ENCODE results near the gene MAF.
A peak's percentile ranks its signal among the peaks of the same experiment; 100 is the strongest.

Gene MAF

DNA sequence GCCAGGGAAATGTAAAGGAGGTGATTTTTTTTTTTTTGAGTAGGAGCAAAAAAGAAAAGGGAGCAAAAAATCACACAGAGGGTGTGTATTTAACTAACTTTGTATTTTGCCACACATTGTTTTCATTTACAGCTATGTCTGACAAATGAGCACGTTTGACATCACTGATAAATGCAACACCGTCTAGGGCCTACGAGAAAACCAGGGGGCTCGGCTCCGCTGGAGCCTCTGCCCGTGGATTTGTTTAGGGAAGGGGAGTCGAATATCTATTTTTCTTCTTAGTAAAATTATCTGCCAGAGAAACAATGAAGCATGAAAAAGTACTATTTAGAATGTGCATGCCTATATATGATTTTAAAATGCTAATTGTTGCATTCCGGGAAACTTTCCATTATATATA is 6.8 kb downstream of the MAF start:
- Histone ChIP-seq H3K27me3 (ENCODE audit: low read depth) (no peaks in the 10 kb centered on the region), H3K9me3 (no peaks in the 10 kb centered on the region), H3K36me3 (replicated peaks) (no peaks in the 10 kb centered on the region), H3K4me1 (peaks cover 30% of the 10 kb centered on the region), H3K4me3 (no peak overlapping the region)
- no peak for DNase-seq (ENCODE audit: low spot score in 2 of 2)
- in situ Hi-C loops (cut with MboI; ENCODE audit: low sequenced_read_pairs): no loop called here

DNA sequence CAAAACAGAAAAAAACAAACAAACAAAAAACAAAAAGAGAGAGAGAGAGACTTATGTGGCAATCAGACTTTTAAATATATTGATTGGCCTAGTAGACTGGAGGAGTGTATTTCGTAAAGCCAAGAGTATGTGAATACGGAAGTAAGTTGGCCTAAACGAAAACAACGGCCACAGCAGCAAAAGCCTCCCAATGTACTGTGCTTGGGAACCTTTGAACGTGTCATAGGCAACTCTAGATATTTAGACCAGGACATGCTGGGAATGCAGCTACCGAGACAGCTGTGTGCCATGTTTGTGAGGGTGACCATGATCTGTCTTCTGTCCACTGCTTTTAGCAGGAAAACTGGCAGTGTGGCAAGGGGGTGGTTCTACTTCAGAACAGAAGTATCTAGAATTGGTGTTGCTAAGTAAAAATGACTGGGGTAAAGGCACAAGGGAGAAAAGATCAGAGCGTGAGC is 7.4 kb downstream of the MAF start:
- Histone ChIP-seq H3K36me3 (replicated peaks) (no peaks in the 10 kb centered on the region), H3K9me3 (no peaks in the 10 kb centered on the region), H3K4me3 (no peak overlapping the region), H3K4me1 (peaks cover 30% of the 10 kb centered on the region), H3K27me3 (ENCODE audit: low read depth) (no peaks in the 10 kb centered on the region)
- in situ Hi-C loops (cut with MboI; ENCODE audit: low sequenced_read_pairs): no loop called here
- DNase-seq (ENCODE audit: low spot score in 2 of 2): no peak

DNA sequence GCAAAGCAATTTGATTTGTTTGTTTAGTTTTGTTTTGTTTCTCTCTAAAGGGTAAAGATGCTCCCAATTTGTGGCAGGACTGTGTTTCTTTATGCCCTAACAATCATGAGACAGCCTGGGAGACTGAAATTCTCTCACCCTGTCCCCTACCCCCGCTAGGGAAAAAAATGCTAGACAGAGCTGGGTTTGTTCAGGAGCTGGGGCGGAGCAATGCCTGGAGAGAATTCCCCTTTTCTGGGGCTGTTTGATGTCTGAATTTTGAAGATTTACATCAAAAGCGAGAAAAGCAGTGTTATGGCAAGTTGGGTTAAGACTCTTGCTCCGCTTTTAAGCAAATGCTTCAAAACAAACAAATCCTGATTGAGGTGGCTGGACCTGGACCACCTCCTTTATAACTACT is 8.4 kb downstream of the MAF start:
- Histone ChIP-seq H3K4me3 (no peak overlapping the region), H3K36me3 (replicated peaks) (no peaks in the 10 kb centered on the region), H3K4me1 (peaks cover 32% of the 10 kb centered on the region), H3K27me3 (ENCODE audit: low read depth) (no peaks in the 10 kb centered on the region), H3K9me3 (no peaks in the 10 kb centered on the region)
- no peak for DNase-seq (ENCODE audit: low spot score in 2 of 2)
- in situ Hi-C loops (cut with MboI; ENCODE audit: low sequenced_read_pairs): no loop called here

GRCh38 chr16:79589601-79590102 is 10.9 kb downstream of the MAF start:
- DNase-seq (ENCODE audit: low spot score in 2 of 2): no peak
- Histone ChIP-seq H3K4me1 (peaks cover 12% of the 10 kb centered on the region), H3K9me3 (no peaks in the 10 kb centered on the region), H3K36me3 (replicated peaks) (no peaks in the 10 kb centered on the region), H3K27me3 (ENCODE audit: low read depth) (peaks cover 12% of the 10 kb centered on the region), H3K4me3 (no peak overlapping the region)
- in situ Hi-C loops (cut with MboI; ENCODE audit: low sequenced_read_pairs): no loop called here

DNA sequence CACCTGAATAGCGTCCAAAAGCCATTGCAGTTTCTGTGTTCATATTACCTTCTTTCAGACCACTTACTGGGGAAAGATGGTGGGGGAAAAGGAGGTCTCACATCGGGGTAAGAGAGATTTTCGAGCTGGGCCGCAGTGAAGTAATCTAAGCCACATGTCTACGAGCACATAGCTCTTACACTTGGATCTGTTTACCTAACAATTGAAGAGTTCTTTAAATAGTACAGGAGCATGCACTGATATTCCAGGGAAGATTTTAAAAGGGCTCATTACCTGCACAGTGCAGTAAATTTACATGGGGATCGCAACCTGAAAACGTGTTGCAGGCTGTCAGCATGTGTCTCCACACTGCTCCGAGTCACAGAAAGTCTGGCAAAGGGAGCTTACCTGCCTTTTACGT is 12.6 kb downstream of the MAF start:
- H3K4me1 ChIP-seq: peaks cover 11% of the 10 kb centered on the region
- in situ Hi-C loops (cut with MboI; ENCODE audit: low sequenced_read_pairs): no loop called here

DNA sequence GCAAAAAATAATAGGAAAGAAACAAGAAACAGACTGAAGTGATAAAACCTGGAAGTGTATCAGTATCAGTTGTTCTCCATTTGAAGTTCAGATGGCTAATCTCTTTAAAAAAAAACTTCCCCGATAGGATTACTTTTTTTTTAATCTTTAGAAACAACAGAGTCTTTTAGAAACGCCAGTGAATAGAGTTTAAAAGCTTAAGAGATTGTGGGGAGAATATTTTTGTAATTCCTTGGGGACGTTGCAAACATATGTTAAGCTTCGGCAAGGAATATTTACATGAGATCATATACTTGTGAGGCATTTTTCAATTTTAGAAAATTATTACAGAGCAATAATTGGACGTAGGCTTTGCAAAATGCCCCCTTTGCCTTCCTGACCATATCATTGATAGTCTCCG is 13.2 kb downstream of the MAF start:
- in situ Hi-C loops (cut with MboI; ENCODE audit: low sequenced_read_pairs): no loop called here
- H3K27me3 ChIP-seq (ENCODE audit: low read depth): peaks cover 13% of the 10 kb centered on the region
- peaks cover 11% of the 10 kb centered on the region for H3K4me1 ChIP-seq
- H3K36me3 ChIP-seq (replicated peaks): no peaks in the 10 kb centered on the region
- no peaks in the 10 kb centered on the region for H3K9me3 ChIP-seq
- H3K4me3 ChIP-seq: no peak overlapping the region
- DNase-seq (ENCODE audit: low spot score in 2 of 2): peak in 1 of 2 experiments; percentile 59

More for the DNA sequence above, 12.6 kb downstream of the MAF start:
- Histone ChIP-seq H3K9me3 (no peaks in the 10 kb centered on the region), H3K27me3 (ENCODE audit: low read depth) (peaks cover 12% of the 10 kb centered on the region), H3K36me3 (replicated peaks) (no peaks in the 10 kb centered on the region), H3K4me3 (no peak overlapping the region)
- no peak for DNase-seq (ENCODE audit: low spot score in 2 of 2)

DNA sequence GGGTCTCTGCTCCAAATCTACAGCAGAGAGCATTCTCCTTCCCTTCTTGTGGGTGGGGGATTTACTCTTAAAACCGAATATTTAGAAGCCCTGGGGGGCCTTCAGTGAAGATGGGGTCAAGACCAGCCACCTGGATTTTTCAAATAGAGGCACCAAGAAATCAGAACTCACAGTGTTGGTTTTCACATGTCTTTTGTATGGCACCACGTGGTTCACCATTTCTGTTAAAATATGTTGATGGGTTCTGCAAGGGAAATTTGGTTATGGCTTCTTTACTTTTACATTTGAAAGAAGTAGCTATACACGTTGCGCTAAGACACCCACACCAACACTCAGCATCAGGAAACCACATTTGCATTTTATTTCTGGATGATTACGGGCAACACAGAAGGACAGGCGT is 17.7 kb downstream of the MAF start:
- H3K9me3 ChIP-seq: no peaks in the 10 kb centered on the region
- peaks cover 31% of the 10 kb centered on the region for H3K27me3 ChIP-seq (ENCODE audit: low read depth)
- H3K4me3 ChIP-seq: no peak overlapping the region
- no peaks in the 10 kb centered on the region for H3K36me3 ChIP-seq (replicated peaks)
- in situ Hi-C loops (cut with MboI; ENCODE audit: low sequenced_read_pairs): no loop called here
- no peak for DNase-seq (ENCODE audit: low spot score in 2 of 2)
- peaks cover 11% of the 10 kb centered on the region for H3K4me1 ChIP-seq

DNA sequence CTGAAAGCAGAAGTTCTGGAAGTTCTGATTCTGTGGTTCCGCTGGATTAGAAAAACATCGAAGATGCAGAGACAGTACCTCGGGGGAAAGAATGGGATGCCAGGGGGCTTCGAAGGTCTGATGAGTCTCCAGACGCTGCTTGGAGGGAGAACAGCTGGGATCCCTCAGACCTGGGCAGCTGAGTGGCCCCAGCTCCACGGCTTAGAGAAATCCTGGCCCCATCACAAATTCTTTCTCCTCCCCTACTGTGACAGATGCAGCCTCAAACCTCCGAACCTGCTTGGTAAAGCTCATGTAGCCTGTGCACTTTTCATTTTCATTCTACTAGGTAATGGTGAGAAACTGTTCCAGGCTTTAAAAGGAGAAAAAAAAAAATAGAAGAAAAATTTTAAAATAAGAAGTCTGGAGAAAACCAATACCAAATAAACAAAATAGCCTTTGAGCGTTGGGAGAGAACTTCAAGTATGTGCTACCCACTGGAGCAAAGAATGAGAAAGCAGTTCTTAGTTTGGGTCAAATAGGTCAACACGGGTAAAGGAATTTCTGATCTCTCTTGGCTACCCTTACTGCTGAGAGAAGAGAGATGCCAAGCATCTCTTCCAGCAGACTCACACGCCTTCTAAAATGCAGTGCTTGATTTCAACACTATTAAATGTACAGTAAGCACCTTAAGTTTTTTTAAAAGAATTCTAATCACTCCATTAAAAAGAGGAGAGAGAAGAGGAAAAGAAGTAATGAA is 19.9 kb downstream of the MAF start:
- no peaks in the 10 kb centered on the region for H3K9me3 ChIP-seq
- H3K27me3 ChIP-seq (ENCODE audit: low read depth): peaks cover 35% of the 10 kb centered on the region
- H3K4me3 ChIP-seq: no peak overlapping the region
- no peaks in the 10 kb centered on the region for H3K36me3 ChIP-seq (replicated peaks)
- H3K4me1 ChIP-seq: no peaks in the 10 kb centered on the region; the same call in 1 of the 2 replicates
- in situ Hi-C loops (cut with MboI; ENCODE audit: low sequenced_read_pairs): no loop called here
- no peak for DNase-seq (ENCODE audit: low spot score in 2 of 2)

GRCh38 chr16:79576602-79577001 is 23.9 kb downstream of the MAF start:
- Histone ChIP-seq H3K4me1 (peaks cover 5% of the 10 kb centered on the region; the same call in 1 of the 2 replicates), H3K9me3 (no peaks in the 10 kb centered on the region), H3K4me3 (no peak overlapping the region), H3K36me3 (replicated peaks) (no peaks in the 10 kb centered on the region), H3K27me3 (ENCODE audit: low read depth) (peaks cover 54% of the 10 kb centered on the region)
- DNase-seq (ENCODE audit: low spot score in 2 of 2): no peak
- in situ Hi-C loops (cut with MboI; ENCODE audit: low sequenced_read_pairs): no loop called here

DNA sequence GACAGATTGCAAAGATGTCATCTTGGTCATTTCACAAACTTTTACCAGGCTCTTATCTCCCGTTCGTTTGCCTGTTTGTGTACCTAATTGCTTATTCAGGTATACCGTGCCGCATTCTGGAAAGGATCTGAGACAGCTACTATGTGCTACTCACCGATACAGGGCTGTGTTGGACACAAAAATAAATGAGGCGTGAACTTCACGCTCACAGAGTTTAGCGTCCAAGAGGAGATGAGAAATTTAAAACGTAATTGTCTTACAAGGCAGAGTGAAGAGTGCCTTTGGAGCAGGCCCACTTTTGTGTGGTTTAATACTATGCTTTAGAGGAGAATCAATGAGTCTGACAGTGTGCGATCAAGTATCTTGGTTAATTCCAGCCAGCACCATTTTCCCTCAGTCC is 26.7 kb downstream of the MAF start:
- no peak for DNase-seq (ENCODE audit: low spot score in 2 of 2)
- H3K36me3 ChIP-seq (replicated peaks): no peaks in the 10 kb centered on the region
- H3K4me1 ChIP-seq: 0 out of 2 replicates have a peak, but pooled peaks cover 5% of the 10 kb centered on the region
- in situ Hi-C loops (cut with MboI; ENCODE audit: low sequenced_read_pairs): no loop called here
- no peaks in the 10 kb centered on the region for H3K9me3 ChIP-seq
- H3K4me3 ChIP-seq: no peak overlapping the region
- peaks cover 45% of the 10 kb centered on the region for H3K27me3 ChIP-seq (ENCODE audit: low read depth)

DNA sequence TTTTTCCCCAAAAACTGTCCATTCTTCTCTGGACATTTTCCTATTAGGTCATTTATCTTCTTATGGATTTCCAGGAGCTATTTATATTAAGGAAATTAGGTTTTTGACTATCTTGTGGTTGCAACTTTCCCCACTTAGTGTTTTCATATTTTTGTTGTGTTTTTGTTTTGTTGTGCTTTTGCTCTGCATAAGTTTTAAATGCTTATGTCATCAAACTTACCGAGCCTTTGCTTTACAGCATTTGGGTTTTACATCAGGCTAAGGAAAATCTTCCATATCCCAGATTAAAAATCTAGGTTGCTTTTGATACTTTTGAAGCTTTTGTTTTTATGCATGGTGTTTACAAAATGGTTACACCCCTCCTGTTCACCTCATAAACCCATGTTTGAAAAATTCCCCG is 27.5 kb downstream of the MAF start:
- Histone ChIP-seq H3K4me3 (no peak overlapping the region), H3K27me3 (ENCODE audit: low read depth) (peaks cover 44% of the 10 kb centered on the region), H3K4me1 (0 out of 2 replicates have a peak, but pooled peaks cover 5% of the 10 kb centered on the region), H3K36me3 (replicated peaks) (no peaks in the 10 kb centered on the region), H3K9me3 (no peaks in the 10 kb centered on the region)
- no peak for DNase-seq (ENCODE audit: low spot score in 2 of 2)
- in situ Hi-C loops (cut with MboI; ENCODE audit: low sequenced_read_pairs): no loop called here

- H3K4me3 ChIP-seq: no peak overlapping the region
- in situ Hi-C loops (cut with MboI; ENCODE audit: low sequenced_read_pairs): no loop called here
Measured at GRCh38 chr16:79571903-79572535, 28.5 kb downstream of the MAF start.

DNA sequence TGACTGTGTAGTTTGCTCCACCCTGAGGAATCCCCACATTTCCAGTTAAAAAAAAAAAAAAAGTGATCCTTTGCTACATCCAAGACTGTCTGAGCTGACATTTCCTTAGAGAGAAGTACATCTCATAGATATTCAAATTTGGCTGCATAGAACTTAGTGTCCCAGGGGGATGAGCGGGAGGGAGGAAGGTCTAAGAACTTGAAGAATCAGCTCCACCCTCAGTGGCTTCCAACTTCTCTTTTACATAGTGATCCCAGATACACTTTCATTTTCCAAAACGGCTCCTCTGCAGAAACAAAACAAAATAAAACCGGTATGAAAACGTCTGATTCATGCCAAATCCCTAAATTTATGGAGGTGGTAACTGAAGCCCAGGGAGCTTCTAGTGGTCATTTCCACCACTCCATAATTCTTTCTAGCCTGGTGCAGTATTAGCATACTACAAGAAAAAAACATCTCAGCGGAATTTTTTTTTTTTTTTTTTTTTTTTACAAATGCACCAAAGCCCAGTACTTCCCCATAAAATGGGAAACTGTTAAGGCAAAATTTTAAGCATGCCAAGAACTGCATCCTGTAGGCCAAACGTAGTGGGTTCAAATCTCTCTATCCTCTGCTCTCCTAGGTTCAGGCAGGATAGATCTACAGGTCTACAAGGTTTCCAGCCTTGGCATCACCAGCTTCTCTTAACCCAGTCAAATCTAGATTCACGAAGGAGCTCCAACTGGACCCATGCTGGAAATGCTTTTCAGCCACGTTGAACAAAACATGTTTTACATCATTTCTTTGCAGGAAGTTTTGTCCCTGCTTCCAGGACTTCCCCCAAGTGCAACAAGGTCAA is 29.3 kb downstream of the MAF start:
- no peak overlapping the region for H3K4me3 ChIP-seq
- no peaks in the 10 kb centered on the region for H3K36me3 ChIP-seq (replicated peaks)
- peaks cover 29% of the 10 kb centered on the region for H3K27me3 ChIP-seq (ENCODE audit: low read depth)
- H3K9me3 ChIP-seq: no peaks in the 10 kb centered on the region
- H3K4me1 ChIP-seq: 0 out of 2 replicates have a peak, but pooled peaks cover 5% of the 10 kb centered on the region
- in situ Hi-C loops (cut with MboI; ENCODE audit: low sequenced_read_pairs): no loop called here
- peak; percentile 52 to 54 for DNase-seq (ENCODE audit: low spot score in 2 of 2)

More at GRCh38 chr16:79571903-79572535, 28.5 kb downstream of the MAF start:
- 0 out of 2 replicates have a peak, but pooled peaks cover 5% of the 10 kb centered on the region for H3K4me1 ChIP-seq
- no peaks in the 10 kb centered on the region for H3K9me3 ChIP-seq
- peaks cover 36% of the 10 kb centered on the region for H3K27me3 ChIP-seq (ENCODE audit: low read depth)
- H3K36me3 ChIP-seq (replicated peaks): no peaks in the 10 kb centered on the region
- no peak for DNase-seq (ENCODE audit: low spot score in 2 of 2)
